ENCODE results near the gene RAB33A.
"Not testable (repeated sequence)": the region's sequence is repeated elsewhere in the genome, so short reads cannot be mapped to it uniquely, and the experiment has no call there.

The RAB33A gene

DNA sequence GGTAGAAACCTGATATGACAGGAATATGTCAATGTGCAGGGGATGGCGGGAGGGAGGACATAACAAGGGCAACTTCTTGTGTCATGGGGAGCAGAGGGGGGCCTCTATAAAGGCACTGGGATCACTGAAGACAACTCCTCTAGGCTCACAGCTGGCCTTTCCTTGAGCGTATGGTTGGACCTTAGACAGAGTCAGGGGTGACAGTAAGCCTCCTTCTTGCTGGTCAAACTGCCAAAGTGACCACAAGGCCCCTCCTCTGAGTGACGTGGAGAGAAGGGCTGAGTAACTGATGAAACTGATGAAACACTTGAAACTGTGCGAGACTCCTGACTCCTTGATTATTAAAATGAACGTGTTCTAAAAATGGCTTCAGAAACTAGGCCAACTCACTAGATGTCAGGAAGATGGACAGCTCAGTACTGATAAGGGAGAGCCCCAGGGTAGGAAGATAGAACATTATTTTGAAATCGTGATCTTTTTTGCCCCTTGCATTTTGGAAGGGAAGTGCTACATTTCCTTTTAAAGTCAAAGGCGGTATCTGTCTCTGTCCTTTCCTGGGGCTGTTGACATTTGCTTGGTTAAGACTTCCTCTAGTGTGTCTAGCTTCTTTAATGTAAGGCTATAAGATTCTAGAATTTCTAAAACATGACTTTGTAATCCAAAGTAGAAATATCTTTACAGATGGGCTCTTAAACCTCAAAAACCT lies 1.6 kb downstream of the RAB33A start:
- no peak for DNase-seq

DNA sequence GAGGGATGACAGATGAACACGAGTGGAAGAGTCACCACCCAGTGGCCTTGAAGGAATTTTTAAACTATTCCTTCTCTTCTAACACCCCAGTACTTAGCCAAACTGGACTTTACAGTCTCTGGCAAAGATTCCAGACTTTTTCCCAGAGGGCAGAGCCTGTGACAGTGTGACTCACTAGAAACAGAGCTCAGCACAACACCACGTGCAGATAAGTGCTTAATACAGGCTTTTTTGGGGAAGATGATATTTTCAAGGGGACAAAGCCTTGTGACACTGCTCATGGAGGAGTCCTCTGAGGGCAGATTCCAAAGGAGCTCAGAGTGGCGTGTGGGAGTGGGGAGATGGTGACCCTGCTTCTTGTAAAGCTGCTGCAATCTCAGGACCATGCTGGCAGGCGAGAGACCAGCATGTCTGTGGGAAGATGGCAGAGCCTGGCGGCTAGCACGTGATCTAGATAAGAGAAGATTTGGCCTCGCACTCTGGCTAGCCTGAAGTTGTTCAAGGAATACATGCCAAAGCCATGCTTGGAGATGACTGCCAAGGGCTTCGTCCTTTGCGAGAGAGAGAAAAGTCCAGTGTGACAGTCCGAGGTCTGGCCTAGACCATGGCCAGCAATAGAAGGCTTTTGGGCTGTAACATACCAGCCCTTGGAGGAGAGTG lies 2.4 kb downstream of the RAB33A start:
- no peak for DNase-seq

DNA sequence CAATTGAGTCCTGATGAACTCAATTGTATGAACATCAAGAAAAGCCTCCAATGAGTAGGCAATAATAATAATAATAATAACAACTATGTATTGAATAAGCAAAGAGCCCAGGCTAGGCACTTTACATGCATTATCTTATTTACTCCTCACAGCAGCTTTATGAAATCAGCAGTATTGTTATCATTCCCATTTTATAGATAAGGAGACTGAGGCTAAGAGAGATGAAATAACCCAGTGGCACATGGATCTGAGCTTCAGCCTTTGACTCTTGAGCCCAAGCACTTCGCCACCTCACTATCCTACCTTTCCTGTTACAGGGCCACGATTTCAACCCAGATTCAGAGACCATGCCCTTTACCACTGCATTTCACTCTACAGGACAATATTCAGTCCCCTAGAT lies 3.2 kb downstream of the RAB33A start:
- no peak for DNase-seq

DNA sequence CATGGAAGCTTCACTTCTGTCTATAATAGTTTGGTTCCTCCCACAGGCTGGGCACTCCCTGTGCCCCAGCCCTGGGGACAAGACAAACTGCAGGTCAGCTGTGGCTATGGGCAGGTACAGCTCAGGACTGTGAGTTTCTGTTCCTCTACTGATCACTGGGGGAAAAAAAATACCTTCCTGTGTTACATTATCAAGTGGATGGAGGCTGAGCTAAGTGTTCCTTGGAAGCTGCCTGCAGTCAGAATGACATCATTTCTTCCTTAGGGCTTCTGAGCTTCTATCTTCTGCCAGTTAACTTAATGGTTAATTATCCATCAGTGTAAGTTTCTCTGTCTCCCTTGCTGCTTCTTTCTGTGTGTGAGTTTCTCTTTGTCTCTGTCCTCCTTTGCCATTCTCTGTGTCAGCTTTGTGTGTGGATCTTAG lies 4.6 kb downstream of the RAB33A start:
- no peak for DNase-seq

DNA sequence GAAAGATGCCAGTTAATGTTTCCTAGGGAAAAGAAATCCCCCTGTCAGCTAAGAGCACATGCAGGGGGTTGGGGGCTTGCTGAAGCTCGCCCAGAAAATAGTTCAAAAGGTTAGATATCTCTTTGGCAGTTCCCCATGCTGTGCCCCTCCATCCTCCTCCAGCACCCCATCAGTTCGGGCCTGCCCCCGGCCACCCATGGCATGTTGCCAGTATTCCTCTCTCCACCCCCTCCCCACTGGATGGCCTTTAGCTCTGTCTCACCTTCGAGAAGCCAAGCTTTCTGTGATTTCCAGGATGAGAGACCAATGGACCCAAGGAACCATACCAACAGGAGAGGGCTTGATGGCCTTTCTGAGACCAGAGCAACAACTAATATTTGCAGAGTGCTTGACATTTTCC lies 5.2 kb downstream of the RAB33A start:
- DNase-seq, result no peak

DNA sequence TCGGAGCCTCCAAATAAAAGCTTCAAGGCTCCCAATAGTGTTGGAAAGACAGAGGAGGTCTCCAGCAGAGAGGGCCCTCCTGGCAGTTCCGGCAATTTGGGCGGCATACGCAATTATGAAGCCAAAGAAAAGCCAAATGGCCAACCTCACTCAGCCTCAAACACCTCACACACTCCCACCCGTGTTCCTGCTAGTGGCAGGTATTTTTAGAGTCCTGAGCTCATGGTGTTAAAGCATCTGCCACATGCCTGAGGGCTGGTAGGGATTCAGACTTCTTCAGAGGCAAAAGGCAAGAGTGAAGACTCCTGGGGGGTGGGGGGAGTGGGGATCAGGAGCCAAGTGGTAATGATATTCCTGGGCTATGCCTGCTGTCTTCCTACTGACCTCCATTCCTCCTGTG lies 7.4 kb downstream of the RAB33A start:
- no peak for DNase-seq

DNA sequence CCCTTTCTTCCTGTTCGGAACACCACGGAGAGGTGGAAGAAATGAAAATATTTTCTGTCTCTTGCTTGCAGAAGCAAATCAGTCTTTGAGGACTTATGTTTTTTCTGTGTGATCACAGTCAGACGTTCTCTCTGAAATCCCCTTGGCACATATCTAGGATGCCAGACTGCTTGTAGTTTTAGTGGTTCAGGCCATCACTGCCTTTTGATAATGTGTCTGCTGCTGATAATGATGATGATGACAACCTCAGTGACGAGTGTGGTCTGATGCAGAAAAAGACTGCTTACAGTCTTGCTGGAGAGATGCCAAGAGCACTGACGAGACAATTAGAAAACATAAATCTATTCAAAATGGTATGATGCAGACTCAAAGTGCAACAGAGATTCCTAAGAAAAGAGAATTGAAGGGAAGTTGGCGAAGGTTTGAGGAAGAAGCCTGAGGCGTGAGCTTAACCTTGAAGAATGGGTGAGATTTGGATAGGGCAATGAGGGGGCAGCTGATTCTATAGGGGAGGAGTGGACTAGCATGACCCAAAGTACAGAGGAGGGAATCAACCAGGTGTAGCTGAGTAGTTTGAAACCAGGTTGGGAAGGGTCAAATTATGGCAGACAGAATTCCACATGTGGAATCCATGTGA lies 7.9 kb downstream of the RAB33A start:
- no peak for DNase-seq

DNA sequence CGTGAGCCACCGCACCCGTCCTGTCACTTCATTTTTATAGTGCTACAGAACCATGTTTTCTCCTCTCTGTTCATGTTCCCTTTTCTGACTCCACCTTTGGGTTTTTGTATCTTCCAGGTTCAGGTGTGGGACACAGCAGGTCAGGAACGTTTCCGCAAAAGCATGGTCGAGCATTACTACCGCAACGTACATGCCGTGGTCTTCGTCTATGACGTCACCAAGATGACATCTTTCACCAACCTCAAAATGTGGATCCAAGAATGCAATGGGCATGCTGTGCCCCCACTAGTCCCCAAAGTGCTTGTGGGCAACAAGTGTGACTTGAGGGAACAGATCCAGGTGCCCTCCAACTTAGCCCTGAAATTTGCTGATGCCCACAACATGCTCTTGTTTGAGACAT lies 12.4 kb downstream of the RAB33A start:
- DNase-seq, result no peak

DNA sequence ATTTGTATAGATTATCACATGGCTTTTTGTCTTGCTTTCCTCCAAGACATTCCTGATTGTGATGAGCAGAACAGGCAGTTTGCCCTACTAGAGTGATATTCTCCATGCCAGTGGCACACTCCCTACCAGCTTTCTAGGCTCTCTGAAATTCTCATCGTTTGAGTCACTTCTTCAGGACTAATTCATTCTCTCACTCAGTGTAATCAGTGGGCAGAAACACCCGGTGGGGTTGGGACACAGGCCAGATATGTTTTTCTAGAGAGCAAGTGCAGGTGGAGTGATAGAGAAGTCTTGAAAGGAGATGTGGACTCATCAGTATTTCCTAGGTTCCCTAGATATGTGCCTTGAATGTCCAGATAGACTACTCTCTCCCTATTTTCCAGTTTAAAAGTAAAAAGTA lies 13.1 kb downstream of the RAB33A start:
- no peak for DNase-seq

DNA sequence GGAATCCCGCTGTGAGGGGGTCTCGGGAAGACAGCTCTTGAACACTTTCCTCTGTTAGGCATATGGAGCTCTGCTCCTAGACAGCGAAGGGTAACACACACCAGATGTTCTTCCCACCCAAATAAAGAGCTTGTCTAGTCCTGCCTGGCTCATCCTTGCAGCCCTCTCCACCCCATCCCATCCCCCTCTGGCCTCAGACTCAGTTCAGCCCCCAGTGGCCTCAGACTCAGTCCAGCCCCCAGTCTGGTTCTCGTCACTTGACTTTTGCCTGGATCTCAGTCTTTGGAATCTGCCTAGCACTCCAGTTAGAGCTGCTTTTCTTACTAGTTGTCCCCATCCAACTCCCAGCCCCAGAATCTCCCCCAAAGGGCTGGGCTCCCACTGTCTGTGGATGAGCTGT lies 14.9 kb downstream of the RAB33A start:
- no peak for DNase-seq

DNA sequence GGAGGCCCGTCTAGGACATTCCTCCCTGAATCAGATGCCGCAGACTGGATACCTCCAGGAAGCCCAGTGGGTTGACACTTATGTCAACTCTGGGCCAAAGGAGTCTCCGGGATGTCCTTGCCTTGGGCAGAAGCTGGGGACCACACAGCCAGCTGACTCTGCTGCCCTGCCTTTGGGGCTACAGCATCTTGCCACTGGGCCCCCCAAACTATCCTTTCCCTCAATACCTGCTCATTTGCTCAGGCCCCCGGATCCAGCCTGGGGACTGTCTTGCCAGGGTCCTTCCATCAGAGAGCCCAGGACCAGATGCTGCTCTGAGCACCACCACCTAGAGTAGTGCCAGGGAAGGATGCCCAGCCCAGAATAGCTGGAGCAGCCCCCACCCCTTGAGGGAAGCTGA lies 19.0 kb downstream of the RAB33A start:
- DNase-seq, result no peak

DNA sequence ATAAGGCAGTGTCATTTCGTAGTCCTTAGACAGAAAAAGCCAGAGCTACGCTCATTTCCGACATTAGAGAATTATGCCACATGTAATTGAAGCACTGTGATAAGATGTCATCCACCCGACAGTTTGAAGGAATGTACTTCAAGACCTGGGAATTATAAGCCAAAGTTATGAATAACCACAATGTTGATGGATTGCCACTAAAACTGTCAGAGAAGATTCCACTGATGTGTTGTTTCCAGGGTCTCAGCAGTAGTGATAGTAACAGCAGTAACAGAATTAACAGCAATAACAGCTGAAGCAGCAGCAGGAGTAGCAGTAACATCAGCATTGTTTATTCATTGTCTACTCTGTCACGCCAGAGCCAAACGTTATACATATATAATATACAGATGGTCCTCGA lies 24.7 kb downstream of the RAB33A start:
- DNase-seq, result no peak

DNA sequence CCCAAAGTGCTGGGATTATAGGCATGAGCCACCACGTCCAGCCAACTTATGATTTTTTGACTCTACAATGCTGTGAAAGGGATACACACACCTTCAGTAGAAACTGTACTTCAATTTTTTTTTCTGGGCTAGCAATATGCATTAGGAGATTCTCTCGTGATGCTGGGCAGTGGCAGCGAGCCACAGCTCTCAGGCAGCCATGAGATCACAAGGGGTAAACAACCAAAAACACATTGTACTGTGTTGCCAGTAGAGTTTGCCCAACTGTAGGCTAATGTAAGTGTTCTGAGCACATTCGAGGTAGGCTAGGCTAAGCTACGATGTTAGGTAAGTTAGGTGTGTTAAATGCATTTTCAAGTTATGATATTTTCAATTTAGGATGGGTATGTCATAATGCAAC lies 25.7 kb downstream of the RAB33A start:
- DNase-seq, result no peak

DNA sequence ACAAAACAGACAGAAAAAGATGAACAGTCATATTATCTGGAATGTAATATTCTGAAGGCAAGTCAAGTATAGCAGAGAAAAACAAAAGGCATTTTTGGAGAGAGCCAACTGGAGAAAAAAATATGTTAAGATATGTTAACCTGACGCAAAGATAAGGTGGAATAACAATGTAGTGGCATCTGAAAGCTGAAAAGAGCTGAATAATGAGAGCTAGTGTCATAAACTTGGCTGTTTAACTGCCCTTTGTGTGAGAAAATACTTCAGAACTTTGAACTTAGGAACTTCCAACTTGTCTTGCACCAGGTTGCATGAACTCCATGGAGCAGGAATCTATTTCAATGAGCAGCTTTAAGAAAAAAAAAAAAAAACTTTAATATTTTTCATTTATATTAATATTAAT lies 32.9 kb downstream of the RAB33A start:
- DNase-seq, result no peak

DNA sequence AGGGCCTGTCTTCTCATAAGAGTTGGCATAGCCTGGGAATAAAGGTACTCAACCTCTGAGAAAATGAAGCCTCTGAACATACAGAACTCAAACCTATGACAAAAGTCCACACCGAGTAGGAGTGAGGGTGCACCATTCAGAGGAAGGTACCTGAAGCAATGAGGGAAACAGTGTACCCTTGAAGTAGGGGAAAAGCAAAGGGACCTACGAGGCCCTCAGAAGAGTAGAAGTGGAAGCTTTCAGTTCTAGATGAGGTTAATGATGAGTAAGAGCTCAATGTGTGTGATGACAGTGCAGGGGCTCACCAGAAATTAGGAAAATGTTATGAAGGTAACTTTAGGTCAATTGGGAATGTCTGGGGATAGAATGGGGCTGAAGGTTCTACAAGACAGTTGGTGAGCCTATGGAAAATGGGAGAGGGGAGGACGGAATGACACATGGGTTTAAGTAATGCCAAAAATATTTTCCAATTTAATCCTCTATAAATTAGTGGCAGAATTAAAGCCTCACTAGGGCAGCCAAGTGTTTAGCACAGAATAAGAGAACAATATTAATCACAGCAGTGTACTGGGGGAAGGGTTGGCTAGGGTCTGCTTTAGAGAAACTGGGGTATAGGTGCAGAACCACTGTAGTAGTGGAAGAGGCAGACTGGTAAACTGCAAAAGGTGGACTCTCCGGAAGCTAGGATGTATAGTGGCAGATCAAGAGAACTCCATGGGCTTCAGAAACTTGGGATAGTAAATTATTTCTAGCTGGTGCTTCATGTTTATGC lies 39.8 kb downstream of the RAB33A start:
- DNase-seq, result no peak

DNA sequence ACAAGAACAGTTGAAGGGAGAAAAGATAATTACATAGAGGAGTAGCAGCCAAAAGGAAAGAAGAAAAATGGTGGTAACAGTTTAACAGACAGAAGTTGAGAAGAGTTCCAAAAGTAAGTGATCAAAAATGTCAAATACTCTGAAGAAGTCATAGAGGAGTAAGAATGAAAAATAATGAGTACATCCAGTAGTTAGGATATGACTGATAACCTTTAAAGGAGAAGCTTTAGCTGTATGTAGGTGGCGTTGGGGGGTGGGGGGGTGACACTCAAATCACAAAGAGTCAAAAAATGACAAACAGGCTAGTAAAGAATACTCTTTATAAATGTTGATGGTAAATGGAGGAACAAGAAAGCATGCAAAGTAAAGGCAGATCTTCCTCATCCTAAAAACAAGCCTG lies 40.6 kb downstream of the RAB33A start:
- DNase-seq, result no peak

DNA sequence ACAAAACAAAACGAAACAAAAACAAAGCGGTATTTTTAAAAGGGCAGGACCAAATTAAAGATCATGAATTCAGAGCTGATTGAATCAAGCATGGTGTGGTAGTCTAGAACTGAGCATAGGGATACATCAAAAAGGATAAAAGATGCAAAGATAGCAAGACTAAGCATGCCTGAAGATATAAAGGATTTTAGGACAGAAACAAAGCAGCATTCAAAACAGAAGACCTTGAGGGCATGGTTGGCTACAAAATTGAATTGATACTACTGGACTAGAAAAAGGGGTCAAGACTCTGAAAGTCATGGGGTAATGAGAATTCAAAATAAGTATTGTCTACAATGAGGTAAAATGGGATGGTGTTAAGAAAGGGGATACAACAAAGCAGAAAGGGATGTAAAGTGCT lies 41.6 kb downstream of the RAB33A start:
- DNase-seq, result no peak

DNA sequence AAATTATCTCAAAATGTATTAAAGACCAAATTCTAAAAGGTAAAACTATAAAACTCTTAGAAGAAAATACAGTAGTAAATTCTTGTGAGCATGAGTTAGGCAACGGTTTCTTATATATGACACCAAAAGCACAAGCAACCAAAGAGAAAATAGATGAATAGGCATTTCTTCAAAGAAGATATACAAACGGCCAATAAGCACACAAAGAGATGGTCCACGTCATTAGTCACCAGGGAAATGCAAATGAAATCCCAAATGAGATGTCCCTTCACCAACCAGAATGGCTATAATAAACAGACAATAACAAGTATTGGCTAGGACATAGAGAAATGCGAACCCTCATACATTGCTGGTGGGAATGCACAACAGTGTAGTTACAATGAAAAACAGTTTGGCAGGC lies 44.6 kb downstream of the RAB33A start:
- no peak for DNase-seq

DNA sequence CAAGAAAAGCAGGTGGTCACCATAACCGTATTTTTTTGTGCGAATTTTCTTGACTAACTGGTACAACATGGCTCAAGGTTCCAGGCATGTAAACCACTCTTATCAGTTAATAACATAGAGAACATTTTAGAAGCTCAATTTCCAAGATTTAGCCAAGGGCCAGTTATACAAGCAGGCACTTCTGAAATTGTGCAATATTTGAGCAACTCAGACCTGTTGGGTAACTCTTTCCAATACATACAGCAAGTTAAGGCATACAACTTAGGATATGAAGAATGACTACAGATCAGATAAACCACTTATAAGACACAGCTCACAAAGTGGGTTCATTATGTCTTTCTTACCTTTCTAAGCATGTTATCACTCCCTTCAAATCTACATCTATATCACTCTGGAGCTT lies 53.0 kb downstream of the RAB33A start:
- no peak for DNase-seq

DNA sequence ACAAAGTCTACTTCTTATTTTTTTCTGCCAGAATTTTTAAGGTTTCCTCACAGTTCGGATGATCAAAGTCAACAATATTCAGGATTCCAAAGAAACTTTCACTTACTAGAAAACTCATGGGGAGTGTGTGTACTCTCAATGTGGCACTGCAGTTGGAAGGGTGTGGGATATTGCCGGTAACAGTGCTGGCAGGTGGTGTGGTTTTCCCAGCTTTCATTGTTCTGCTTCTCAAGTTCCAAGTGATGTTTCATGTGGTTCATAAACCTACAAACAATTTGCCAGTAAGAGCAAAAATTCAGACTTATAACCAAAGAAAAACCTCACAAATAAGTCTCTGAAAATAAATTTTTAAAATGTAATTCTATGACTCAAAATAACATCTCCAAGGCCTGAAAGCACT lies 57.1 kb downstream of the RAB33A start:
- DNase-seq, result no peak

DNA sequence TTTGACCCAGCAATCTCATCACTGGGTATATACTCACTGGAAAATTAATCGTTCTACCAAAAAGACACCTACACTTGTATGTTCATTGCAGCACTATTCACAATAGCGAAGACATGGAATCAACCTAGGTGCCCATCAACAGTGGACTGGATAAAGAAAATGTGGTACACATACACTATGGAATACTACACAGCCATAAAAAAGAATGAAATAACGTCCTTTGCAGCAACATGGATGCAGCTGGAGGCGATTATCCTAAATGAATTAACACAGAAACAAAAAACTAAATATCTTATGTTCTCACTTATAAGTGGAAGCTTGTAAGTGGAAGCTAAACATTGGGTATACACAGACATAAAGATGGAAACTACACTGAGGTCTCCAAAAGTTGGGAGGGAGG lies 59.4 kb downstream of the RAB33A start:
- DNase-seq, result not testable (repeated sequence)
